Measurements from ENCODE around the gene ACTL6A. TPM values are rescaled to one million over a fixed set of nuclear protein-coding genes. Genes with fewer than 3 reads are reported as not detected.

The ACTL6A gene
- total and polyA plus RNA-seq, 2 of the 4 experiments (the other 2 are of a cell fraction), result 48.3 to 70.1 TPM

DNA sequence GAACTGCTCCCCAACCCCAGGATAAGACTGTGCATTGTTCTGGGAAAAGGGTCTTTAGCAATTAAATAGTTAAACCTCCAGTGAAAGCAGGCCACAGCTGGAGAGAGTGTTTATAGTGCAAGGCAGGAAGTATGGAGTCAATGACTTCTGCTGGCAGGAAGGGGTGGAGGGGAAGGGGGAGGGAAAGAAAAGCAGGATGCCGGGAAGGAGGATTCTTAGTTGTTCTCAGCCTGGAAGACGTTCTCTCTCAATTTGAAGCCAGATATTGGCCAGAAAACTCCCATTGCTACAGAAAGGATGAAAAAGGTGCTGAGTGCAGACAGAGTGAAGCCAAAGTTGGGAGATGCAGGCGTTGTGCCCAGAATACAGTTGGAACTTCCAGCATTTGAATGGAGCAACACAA, 35.7 kb upstream of the ACTL6A start:
- Histone ChIP-seq H3K36me3 (ENCODE audit: control insufficient read depth, insufficient read depth, low read length) (no peaks in the 10 kb centered on the region), H3K14ac (replicated peaks; ENCODE audit: low read depth, low read length) (peak overlapping the region; percentile 100), H2AK5ac (ENCODE audit: low read depth, low read length) (0 out of 2 replicates have a peak overlapping the region, but pooled peaks have one; percentile 41), H3K27ac (ENCODE audit: insufficient read depth, low read length) (peak overlapping the region; percentile 99), H3K18ac (ENCODE audit: low read depth, low read length) (peak overlapping the region; percentile 100), H3K23ac (ENCODE audit: low read depth, low read length) (peak overlapping the region; percentile 98), H3K27me3 (ENCODE audit: control insufficient read depth, insufficient read depth, low read length) (no peaks in the 10 kb centered on the region), H3K4me2 (ENCODE audit: low read depth, low read length) (peak overlapping the region; percentile 97), H2BK20ac (ENCODE audit: low read depth, low read length) (peak overlapping the region; percentile 93), H2BK5ac (ENCODE audit: low read depth, low read length, poor library complexity, severe bottlenecking) (peak overlapping the region; percentile 96), H3K56ac (ENCODE audit: extremely low read depth, insufficient read depth, low read length) (peak overlapping the region; percentile 88), H4K20me1 (ENCODE audit: insufficient read depth, low read length) (no peaks in the 10 kb centered on the region), H4K8ac (ENCODE audit: low read depth in 2 of 2, low read length in 2 of 2) (peak overlapping the region; percentile 95 to 100), H4K5ac (ENCODE audit: low read depth, low read length) (peak overlapping the region; percentile 100), H2AK9ac (replicated peaks; ENCODE audit: low read depth, low read length, poor library complexity) (no peak overlapping the region), H2AFZ (replicated peaks; ENCODE audit: low read length, poor library complexity) (peak overlapping the region; percentile 92), H2BK15ac (ENCODE audit: low read depth, low read length) (peak overlapping the region; percentile 100), H3K9ac (ENCODE audit: low read depth, low read length) (peak overlapping the region; percentile 99), H3K4me1 (ENCODE audit: control insufficient read depth, insufficient read depth, low read length) (peaks cover 5% of the 10 kb centered on the region), H3K4me3 (ENCODE audit: insufficient read depth, low read depth, low read length) (peak overlapping the region; percentile 41), H3K4ac (ENCODE audit: low read depth, low read length) (peak overlapping the region; percentile 99), H2BK120ac (ENCODE audit: low read depth, low read length) (peak overlapping the region; percentile 99), H4K91ac (ENCODE audit: insufficient read depth, low read depth, low read length) (peak overlapping the region; percentile 100), H3K79me1 (ENCODE audit: low read depth in 1 of 2, low read length in 2 of 2) (no peaks in the 10 kb centered on the region), H3K9me3 (ENCODE audit: control insufficient read depth, insufficient read depth, low read length) (no peaks in the 10 kb centered on the region), H3K9me1 (ENCODE audit: insufficient read depth, low read length) (peaks cover 3% of the 10 kb centered on the region; the same call in 1 of the 2 replicates)
- dilution Hi-C loops (cut with HindIII; ENCODE audit: low sequenced_read_pairs, unreplicated experiment), result no loop called here
- WGBS, 2 experiments (ENCODE audit: extremely low coverage in 2 of 2, insufficient read length in 1 of 2), result 0% methylated on average over 1 of the region's 3 CpGs; no CpG with 5 or more reads in 1 of the 2 experiments
- intact Hi-C loops (cut with micrococcal nuclease), result loop anchor here (1.0 kb wide), 1 partner anchor 75 kb away; no protein-coding TSS in a partner anchor
- peak; percentile 99 for ATAC-seq (ENCODE audit: low read depth)
- in situ Hi-C loops (cut with MboI; ENCODE audit: low sequenced_read_pairs), result no loop called here
- TF ChIP-seq POLR2A (IDR thresholded peaks at IDR 0.05; ENCODE audit: low read depth, low read length), result no peak
- TF ChIP-seq CHD1 (IDR thresholded peaks at IDR 0.05; ENCODE audit: low read depth, low read length), result no peak
- TF ChIP-seq, protein P1, sequence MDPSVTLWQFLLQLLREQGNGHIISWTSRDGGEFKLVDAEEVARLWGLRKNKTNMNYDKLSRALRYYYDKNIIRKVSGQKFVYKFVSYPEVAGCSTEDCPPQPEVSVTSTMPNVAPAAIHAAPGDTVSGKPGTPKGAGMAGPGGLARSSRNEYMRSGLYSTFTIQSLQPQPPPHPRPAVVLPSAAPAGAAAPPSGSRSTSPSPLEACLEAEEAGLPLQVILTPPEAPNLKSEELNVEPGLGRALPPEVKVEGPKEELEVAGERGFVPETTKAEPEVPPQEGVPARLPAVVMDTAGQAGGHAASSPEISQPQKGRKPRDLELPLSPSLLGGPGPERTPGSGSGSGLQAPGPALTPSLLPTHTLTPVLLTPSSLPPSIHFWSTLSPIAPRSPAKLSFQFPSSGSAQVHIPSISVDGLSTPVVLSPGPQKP (IDR thresholded peaks at IDR 0.05; ENCODE audit: borderline replicate concordance, low read depth, low read length), result no peak
- no peak for TF ChIP-seq MXI1 (IDR thresholded peaks at IDR 0.05; ENCODE audit: borderline replicate concordance, low read depth, low read length)
- no peak for TF ChIP-seq BHLHE40 (IDR thresholded peaks at IDR 0.05; ENCODE audit: low read depth, low read length)
- ChIA-PET POLR2A (ENCODE audit: unreplicated experiment) (interaction anchor here (0.6 kb wide), 1 partner anchor 138 kb away, joined by 3 read pairs; no protein-coding TSS in a partner anchor), CTCF (no interaction called here)
- no TSS peak for BruUV-seq (replicated peaks)
- DNase-seq, result peak; percentile 84

Data from IMR-90 (cell line).